Central memory CD8-positive, alpha-beta T cell (primary cell): ENCODE measurements around the gene GPR18.
"Not testable (repeated sequence)": the region's sequence is repeated elsewhere in the genome, so short reads cannot be mapped to it uniquely, and the experiment has no call there.

Source experiments
- ATAC-seq: fragments of 150-1000 bp; cut with Tn5 transposase; replicated peaks from 2 replicates; pipeline ENCODE4 v1.10.0; 2022; ENCODE audit warnings: mild to moderate bottlenecking, moderate FRiP score, moderate number of reproducible peaks; ENCODE audit not compliant: poor library complexity, severe bottlenecking; ENCODE audit errors: extremely low read depth
- DNase-seq, 2 donors: peaks; one replicate each; pipeline ENCODE4 v3.0.0; 2021; ENCODE audit warnings: low spot score in 2 of 2
- H3K27ac Mint-ChIP-seq: one replicate; pipeline ENCODE4 v1.8.0; 2022; ENCODE audit warnings: low read depth, mild to moderate bottlenecking, moderate library complexity, mixed read lengths
- H3K27me3 Mint-ChIP-seq: one replicate; pipeline ENCODE4 v1.8.0; 2022; ENCODE audit warnings: mixed read lengths
- H3K36me3 Mint-ChIP-seq: one replicate; pipeline ENCODE4 v1.8.0; 2022; ENCODE audit warnings: mild to moderate bottlenecking, moderate library complexity, mixed read lengths; ENCODE audit not compliant: insufficient read depth
- H3K4me1 Mint-ChIP-seq: one replicate; pipeline ENCODE4 v1.8.0; 2022; ENCODE audit warnings: mixed read lengths
- H3K4me3 Mint-ChIP-seq: one replicate; pipeline ENCODE4 v1.8.0; 2022; ENCODE audit warnings: mild to moderate bottlenecking, moderate library complexity, mixed read lengths
- H3K9me3 Mint-ChIP-seq: one replicate; pipeline ENCODE4 v1.8.0; 2022; ENCODE audit warnings: mixed read lengths

The GPR18 gene

GRCh38 chr13:99260216-99260615 is 2.0 kb upstream of the GPR18 start:
- no peaks in the 10 kb centered on the region for H3K27me3 Mint-ChIP-seq
- DNase-seq, result no peak
- H3K27ac Mint-ChIP-seq, result peak overlapping the region; percentile 90
- no peak for ATAC-seq
- peaks cover 19% of the 10 kb centered on the region for H3K36me3 Mint-ChIP-seq
- H3K4me1 Mint-ChIP-seq, result peaks cover 60% of the 10 kb centered on the region
- H3K9me3 Mint-ChIP-seq, result no peaks in the 10 kb centered on the region
- H3K4me3 Mint-ChIP-seq, result peak overlapping the region; percentile 86

DNA sequence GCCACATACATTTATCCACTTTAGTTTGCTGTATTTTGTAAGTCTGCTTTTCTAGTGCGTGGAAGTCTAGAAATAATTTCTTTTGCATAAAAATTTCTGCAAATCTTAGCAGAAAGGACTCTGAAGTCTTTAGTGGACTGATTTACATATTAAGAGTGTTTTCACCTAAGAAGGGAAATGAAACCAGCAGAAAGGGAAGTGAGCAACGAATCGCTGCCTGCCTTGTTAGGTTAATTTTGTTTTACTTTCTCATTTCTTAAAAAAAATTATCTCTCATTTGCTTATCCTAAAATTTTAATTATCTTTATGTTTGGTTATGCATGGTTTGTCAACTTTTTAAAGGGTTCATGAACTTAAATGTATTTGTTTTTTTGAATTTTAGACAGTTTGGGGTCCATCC is 767 bp upstream of the GPR18 start:
- H3K4me1 Mint-ChIP-seq, result peaks cover 65% of the 10 kb centered on the region
- peaks cover 25% of the 10 kb centered on the region for H3K36me3 Mint-ChIP-seq
- no peak for DNase-seq
- H3K27ac Mint-ChIP-seq, result peak overlapping the region; percentile 90
- no peaks in the 10 kb centered on the region for H3K9me3 Mint-ChIP-seq
- peak; percentile 69 for ATAC-seq
- H3K4me3 Mint-ChIP-seq, result peak overlapping the region; percentile 86
- H3K27me3 Mint-ChIP-seq, result no peaks in the 10 kb centered on the region

DNA sequence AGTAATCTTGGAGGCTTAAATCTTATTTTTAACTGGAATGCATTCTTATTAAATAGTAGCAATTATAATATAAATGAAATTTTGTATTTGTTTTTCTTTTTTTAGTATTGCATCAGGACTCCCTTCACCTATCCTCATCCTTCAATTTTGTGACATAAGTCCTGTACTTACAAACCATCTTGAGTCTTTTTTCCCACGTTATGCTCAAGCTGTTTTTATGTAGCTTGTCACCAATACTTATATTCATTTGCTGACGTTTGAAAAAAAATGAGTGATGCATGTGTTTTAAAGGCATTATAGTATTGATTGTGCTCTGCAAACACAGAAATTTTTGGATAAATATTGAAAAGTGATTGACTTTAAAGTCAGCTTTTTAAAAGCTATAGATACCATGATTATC is 888 bp downstream of the GPR18 start:
- H3K36me3 Mint-ChIP-seq, result peaks cover 29% of the 10 kb centered on the region
- H3K4me1 Mint-ChIP-seq, result peaks cover 59% of the 10 kb centered on the region
- ATAC-seq (no peak), DNase-seq (no peak)
- H3K4me3 Mint-ChIP-seq, result peak overlapping the region; percentile 86
- H3K27ac Mint-ChIP-seq, result peak overlapping the region; percentile 90
- H3K27me3 Mint-ChIP-seq, result no peaks in the 10 kb centered on the region
- H3K9me3 Mint-ChIP-seq, result no peaks in the 10 kb centered on the region

GRCh38 chr13:99256709-99257108 is 1.5 kb downstream of the GPR18 start:
- no peak for DNase-seq
- H3K4me1 Mint-ChIP-seq, result peaks cover 60% of the 10 kb centered on the region
- ATAC-seq, result no peak
- peak overlapping the region; percentile 86 for H3K4me3 Mint-ChIP-seq
- peak overlapping the region; percentile 67 for H3K27ac Mint-ChIP-seq
- H3K9me3 Mint-ChIP-seq, result no peaks in the 10 kb centered on the region
- no peaks in the 10 kb centered on the region for H3K27me3 Mint-ChIP-seq
- H3K36me3 Mint-ChIP-seq, result peaks cover 27% of the 10 kb centered on the region

- Mint-ChIP-seq H3K4me1 (peaks cover 60% of the 10 kb centered on the region), H3K27ac (peak overlapping the region; percentile 67), H3K9me3 (no peaks in the 10 kb centered on the region), H3K36me3 (peaks cover 27% of the 10 kb centered on the region), H3K27me3 (no peaks in the 10 kb centered on the region), H3K4me3 (peak overlapping the region; percentile 86)
- DNase-seq (no peak), ATAC-seq (no peak)
Observed at GRCh38 chr13:99256283-99256682, 1.9 kb downstream of the GPR18 start.

- DNase-seq, result no peak
- Mint-ChIP-seq H3K9me3 (no peaks in the 10 kb centered on the region), H3K4me1 (peaks cover 61% of the 10 kb centered on the region), H3K27ac (peak overlapping the region; percentile 89), H3K4me3 (peak overlapping the region; percentile 86), H3K36me3 (peaks cover 29% of the 10 kb centered on the region), H3K27me3 (no peaks in the 10 kb centered on the region)
- no peak for ATAC-seq
Observed at GRCh38 chr13:99255271-99255670, 2.9 kb downstream of the GPR18 start.

- ATAC-seq, result no peak
- H3K36me3 Mint-ChIP-seq, result peaks cover 25% of the 10 kb centered on the region
- H3K27me3 Mint-ChIP-seq, result no peaks in the 10 kb centered on the region
- peak overlapping the region; percentile 89 for H3K27ac Mint-ChIP-seq
- peaks cover 60% of the 10 kb centered on the region for H3K4me1 Mint-ChIP-seq
- H3K4me3 Mint-ChIP-seq, result peak overlapping the region; percentile 86
- no peaks in the 10 kb centered on the region for H3K9me3 Mint-ChIP-seq
- DNase-seq, result no peak
Observed at GRCh38 chr13:99254830-99255229, 3.3 kb downstream of the GPR18 start.

- H3K4me1 Mint-ChIP-seq, result peaks cover 46% of the 10 kb centered on the region
- ATAC-seq, result no peak
- DNase-seq, result no peak
- no peaks in the 10 kb centered on the region for H3K9me3 Mint-ChIP-seq
- peak overlapping the region; percentile 61 for H3K27ac Mint-ChIP-seq
- no peak overlapping the region for H3K4me3 Mint-ChIP-seq
- no peaks in the 10 kb centered on the region for H3K27me3 Mint-ChIP-seq
- H3K36me3 Mint-ChIP-seq, result peaks cover 31% of the 10 kb centered on the region
Observed at GRCh38 chr13:99251921-99252320, 6.3 kb downstream of the GPR18 start.

- H3K36me3 Mint-ChIP-seq, result peaks cover 35% of the 10 kb centered on the region
- no peaks in the 10 kb centered on the region for H3K9me3 Mint-ChIP-seq
- DNase-seq (no peak), ATAC-seq (no peak)
- peaks cover 46% of the 10 kb centered on the region for H3K4me1 Mint-ChIP-seq
- no peaks in the 10 kb centered on the region for H3K27me3 Mint-ChIP-seq
- H3K4me3 Mint-ChIP-seq, result no peak overlapping the region
- peak overlapping the region; percentile 61 for H3K27ac Mint-ChIP-seq
Observed at GRCh38 chr13:99250982-99251825, 7.0 kb downstream of the GPR18 start.

GRCh38 chr13:99249606-99250005 is 8.6 kb downstream of the GPR18 start:
- H3K4me3 Mint-ChIP-seq, ATAC-seq, H3K9me3 Mint-ChIP-seq, H3K27me3 Mint-ChIP-seq, DNase-seq: not testable (repeated sequence)
- Mint-ChIP-seq H3K36me3 (peaks cover 28% of the 10 kb centered on the region), H3K4me1 (peaks cover 33% of the 10 kb centered on the region), H3K27ac (peak overlapping the region; percentile 61)

- not testable (repeated sequence) for H3K9me3 Mint-ChIP-seq, H3K27ac Mint-ChIP-seq, H3K4me3 Mint-ChIP-seq, DNase-seq, H3K27me3 Mint-ChIP-seq, ATAC-seq
- H3K4me1 Mint-ChIP-seq, result peaks cover 32% of the 10 kb centered on the region
- peaks cover 29% of the 10 kb centered on the region for H3K36me3 Mint-ChIP-seq
Observed at GRCh38 chr13:99249178-99249577, 9.0 kb downstream of the GPR18 start.

- Mint-ChIP-seq H3K9me3 (no peaks in the 10 kb centered on the region), H3K36me3 (peaks cover 32% of the 10 kb centered on the region), H3K27me3 (no peaks in the 10 kb centered on the region), H3K4me3 (no peak overlapping the region), H3K4me1 (peaks cover 14% of the 10 kb centered on the region), H3K27ac (no peak overlapping the region)
- ATAC-seq (no peak), DNase-seq (no peak)
Observed at GRCh38 chr13:99246100-99246499, 12.1 kb downstream of the GPR18 start.

DNA sequence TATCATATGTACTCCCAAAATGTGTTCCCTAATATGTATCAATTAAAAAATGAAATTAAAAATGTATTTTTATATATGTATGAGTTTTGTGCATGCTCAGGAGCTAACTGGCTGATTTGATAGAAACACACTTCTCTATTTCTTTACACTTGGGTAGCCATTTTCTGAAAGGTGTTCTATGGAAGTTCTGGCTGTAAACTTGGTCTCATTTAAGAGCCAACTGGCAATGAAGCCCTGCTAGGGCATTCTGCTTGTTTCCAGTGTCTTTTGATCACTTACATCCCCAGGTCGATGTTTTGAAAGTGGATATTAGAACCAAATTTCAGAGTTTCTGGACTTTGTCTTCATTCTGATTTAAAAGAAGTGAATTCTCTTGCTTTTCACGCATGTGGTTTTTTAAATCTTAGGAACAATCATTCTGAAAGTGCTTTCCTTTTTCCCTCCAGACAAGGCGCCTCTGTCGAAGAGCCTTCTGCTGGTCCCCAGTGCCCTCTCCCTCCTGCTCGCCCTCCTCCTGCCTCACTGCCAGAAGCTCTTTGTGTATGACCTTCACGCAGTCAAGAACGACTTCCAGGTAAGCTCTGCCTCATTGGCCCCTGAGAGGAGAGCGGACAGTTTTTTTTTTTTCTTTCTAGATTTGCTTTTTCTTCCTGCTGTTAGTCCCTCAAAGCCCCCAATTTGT is 20.1 kb downstream of the GPR18 start:
- no peaks in the 10 kb centered on the region for H3K27me3 Mint-ChIP-seq
- peaks cover 44% of the 10 kb centered on the region for H3K4me1 Mint-ChIP-seq
- peak overlapping the region; percentile 85 for H3K4me3 Mint-ChIP-seq
- peaks cover 9% of the 10 kb centered on the region for H3K36me3 Mint-ChIP-seq
- H3K27ac Mint-ChIP-seq, result peak overlapping the region; percentile 98
- H3K9me3 Mint-ChIP-seq, result no peaks in the 10 kb centered on the region
- DNase-seq (no peak), ATAC-seq (peak; percentile 77)
